Stimulated activated CD8-positive, alpha-beta memory T cell treated with anti-CD3 and anti-CD28 coated beads, Interleukin-2, amount 100 ng/mL, for 1 hour (primary cell): Measurements from ENCODE around the gene KREMEN2.
A peak's percentile ranks its signal among the peaks of the same experiment; 100 is the strongest.

ENCODE experiments used
- DNase-seq, 2 donors: peaks; one replicate each; pipeline ENCODE4 v3.0.0-alpha.2; 2020; ENCODE audit warnings: low read depth in 2 of 2

KREMEN2 gene

DNA sequence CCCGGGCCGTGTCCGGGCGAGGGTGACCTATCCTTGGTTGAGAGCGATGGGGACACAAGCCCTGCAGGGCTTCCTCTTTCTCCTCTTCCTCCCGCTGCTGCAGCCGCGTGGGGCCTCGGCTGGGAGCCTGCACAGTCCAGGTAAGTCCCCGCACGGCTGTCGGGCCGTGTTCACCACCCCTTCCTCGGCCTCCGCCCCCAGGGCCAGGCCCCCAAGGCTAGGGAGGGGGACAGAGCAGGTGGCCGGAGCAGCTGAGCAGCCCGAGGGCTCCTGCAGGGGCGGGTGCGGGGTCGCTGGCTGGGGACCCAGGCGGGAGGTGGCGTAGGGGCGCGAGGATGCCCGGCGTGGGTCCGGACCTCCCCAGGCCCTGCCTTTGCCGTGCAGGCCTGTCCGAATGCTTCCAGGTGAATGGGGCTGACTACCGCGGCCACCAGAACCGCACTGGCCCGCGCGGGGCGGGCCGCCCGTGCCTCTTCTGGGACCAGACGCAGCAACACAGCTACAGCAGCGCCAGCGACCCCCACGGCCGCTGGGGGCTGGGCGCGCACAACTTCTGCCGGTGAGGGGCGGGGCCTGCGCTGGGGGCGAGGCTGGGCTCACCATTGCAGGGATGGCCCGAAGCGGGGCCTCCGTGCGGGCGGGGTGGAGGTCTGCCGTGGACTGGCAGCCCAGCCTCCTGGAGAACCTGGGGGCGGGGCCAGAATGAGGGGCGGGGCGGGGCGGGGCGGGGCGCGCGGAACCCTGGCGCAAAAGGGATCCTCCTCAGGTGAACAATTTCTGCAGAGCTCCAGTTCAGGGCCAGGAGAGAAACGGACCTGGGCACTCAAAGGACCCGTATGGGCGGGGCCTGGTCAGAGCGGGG lies 631 bp downstream of the KREMEN2 start:
- no peak for DNase-seq

- no peak for DNase-seq
Observed at GRCh38 chr16:2966043-2966807, 2.1 kb downstream of the KREMEN2 start.

DNA sequence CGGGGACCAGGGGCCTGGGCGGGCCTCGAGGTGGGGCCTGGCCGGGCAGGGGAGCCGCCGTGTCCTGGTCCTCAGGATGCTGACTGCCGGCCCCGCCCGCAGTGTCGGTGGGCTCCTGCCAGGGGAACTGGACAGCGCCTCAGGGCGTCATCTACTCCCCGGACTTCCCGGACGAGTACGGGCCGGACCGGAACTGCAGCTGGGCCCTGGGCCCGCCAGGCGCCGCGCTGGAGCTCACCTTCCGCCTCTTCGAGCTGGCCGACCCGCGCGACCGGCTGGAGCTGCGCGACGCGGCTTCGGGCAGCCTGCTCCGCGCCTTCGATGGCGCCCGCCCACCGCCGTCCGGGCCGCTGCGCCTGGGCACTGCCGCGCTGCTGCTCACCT lies 2.7 kb downstream of the KREMEN2 start:
- DNase-seq, result no peak

GRCh38 chr16:2967211-2967631 lies 3.1 kb downstream of the KREMEN2 start:
- no peak for DNase-seq

DNA sequence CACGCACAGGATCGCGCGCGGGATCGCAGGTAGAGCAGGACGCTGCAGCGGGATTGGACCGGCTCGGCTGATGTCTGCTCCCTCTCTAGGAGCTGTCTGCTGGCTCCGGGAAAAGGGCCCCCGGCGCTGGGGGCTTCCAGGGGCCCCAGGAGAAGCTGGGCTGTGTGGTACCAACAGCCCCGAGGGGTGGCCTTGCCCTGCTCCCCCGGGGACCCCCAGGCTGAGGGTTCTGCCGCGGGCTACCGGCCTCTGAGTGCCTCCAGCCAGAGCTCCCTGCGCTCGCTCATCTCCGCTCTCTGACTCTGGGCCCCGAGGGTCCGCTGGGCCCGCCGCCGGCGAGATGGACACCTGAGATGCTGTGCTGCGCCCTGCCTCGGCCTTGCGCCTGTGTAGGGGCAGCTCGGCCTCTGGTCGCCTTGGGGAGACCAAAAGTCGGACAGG lies 3.7 kb downstream of the KREMEN2 start:
- DNase-seq, result no peak

GRCh38 chr16:2968368-2968737 lies 4.3 kb downstream of the KREMEN2 start:
- DNase-seq, result no peak

DNA sequence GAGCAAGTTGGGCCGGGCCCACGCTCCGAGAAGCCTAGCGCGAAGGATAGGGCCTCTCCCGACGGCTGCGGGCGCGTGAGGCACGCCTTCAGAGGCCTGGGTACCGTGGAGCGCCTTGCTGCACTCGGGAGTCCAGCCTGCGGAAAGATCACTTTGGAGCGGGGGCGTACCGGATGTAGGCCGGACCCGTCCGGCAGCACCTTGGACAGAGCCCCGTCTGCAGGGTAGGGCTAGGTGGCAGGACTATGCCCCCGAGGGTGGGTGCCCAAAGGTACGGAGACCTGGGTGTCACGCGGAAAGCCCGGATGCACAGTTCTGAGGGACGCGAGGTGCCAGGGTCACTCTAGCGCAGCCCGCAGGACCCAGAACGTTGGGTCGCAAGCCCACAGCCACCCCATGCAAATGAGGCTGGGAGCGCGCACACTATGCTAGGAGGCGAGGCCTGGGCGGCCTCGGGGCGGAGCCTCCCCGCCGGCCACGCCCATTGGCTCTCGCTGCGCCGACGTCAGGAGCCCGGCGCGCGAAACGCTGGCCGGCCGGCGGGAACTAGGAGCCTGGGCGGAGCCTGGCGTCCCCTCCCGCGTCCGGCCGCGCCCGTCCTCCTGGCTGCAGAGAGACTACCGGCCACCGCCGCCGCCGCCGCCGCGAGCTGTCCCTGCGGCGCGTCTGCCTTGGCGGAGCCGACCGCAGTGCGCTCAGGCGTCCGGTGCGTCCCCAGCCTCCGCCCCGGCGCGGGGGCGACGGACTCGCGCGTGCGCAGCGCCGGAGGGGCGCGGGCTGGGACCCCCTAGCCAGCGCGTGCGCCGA lies 4.9 kb downstream of the KREMEN2 start, which contains the start of gene PAQR4:
PAQR4 (plus strand) TSS at position 611 of the 807 bp plus-strand sequence. CDS start 327 bp downstream, outside the sequence.
- DNase-seq, result peak; percentile 43 to 53

DNA sequence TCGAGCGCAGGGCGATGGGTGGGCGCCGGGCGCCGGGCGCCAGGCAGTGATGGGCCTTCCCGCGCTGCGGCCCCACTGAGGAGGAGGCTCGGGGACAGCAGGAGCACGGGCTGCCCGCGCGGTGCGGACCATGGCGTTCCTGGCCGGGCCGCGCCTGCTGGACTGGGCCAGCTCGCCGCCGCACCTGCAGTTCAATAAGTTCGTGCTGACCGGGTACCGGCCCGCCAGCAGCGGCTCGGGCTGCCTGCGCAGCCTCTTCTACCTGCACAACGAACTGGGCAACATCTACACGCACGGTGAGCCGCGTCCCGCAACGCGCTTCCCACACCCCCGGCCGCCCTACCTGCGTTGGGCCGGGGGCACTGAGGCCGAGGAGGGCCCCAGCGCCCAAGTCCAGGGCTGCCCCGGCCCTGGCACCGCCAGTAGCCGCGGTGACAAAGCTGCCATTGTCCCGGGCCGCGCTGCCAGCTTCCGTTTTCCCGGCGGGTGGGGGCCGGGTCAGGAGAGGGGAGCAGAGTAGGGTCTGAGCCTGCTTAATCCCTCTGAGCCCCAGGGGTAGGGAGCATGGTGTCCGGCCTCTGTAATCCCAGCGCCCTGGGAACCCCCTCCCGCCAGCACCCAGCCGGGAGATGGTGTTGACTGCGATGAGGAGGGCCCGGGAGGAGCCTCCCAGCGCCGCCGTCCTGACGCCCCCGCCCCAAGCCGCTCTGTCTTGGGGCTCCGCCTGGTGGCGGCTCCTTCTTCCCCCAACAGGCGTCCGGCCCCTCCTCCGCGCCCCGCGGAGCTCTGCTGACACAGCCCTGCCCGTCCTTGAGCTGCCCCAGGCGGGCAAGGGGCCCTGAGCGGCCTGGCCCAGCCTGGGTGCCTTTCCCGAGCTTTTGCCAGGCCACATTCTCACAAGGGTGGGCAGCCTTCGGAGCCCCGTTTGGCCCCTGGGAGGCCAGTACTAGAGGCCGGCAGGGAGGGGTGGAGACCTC lies 5.8 kb downstream of the KREMEN2 start:
- peak in 1 of 2 donors; percentile 38 for DNase-seq

DNA sequence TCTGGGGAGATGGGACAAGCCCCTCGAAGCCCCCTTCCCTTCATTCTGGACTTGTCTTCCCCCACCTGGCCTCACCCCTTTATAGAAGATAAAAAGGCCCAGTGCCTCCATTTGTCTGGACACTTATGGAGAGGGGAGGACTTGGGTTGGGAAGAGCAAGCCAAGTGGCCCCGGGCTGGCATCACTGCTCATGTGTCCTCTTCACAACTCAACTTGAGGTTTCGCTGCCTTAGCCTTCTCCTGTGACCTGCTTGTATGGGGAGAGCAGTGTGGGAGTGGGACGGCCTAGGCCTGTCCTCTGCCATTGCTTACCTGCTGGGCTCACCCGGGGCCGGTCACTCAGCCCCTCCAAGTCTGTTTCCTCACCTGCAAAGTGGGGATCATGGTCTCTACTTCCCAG lies 6.5 kb downstream of the KREMEN2 start:
- DNase-seq, result no peak

DNA sequence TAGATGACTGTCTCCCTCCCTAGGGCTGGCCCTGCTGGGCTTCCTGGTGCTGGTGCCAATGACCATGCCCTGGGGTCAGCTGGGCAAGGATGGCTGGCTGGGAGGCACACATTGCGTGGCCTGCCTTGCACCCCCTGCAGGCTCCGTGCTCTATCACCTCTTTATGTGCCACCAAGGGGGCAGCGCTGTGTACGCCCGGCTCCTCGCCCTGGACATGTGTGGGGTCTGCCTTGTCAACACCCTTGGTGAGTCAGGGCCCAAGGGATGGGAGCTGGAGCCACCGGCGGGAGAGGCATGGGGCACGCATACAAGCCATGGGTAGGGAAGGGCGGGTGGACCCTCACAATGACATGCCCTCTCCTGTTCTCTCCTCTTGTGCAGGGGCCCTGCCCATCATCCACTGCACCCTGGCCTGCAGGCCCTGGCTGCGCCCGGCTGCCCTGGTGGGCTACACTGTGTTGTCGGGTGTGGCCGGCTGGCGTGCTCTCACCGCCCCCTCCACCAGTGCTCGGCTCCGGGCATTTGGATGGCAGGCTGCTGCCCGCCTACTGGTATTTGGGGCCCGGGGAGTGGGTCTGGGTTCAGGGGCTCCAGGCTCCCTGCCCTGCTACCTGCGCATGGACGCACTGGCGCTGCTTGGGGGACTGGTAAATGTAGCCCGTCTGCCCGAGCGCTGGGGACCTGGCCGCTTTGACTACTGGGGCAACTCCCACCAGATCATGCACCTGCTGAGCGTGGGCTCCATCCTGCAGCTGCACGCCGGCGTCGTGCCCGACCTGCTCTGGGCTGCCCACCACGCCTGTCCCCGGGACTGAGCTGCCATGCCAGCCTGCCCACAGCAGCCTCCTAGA lies 7.3 kb downstream of the KREMEN2 start:
- no peak for DNase-seq

DNA sequence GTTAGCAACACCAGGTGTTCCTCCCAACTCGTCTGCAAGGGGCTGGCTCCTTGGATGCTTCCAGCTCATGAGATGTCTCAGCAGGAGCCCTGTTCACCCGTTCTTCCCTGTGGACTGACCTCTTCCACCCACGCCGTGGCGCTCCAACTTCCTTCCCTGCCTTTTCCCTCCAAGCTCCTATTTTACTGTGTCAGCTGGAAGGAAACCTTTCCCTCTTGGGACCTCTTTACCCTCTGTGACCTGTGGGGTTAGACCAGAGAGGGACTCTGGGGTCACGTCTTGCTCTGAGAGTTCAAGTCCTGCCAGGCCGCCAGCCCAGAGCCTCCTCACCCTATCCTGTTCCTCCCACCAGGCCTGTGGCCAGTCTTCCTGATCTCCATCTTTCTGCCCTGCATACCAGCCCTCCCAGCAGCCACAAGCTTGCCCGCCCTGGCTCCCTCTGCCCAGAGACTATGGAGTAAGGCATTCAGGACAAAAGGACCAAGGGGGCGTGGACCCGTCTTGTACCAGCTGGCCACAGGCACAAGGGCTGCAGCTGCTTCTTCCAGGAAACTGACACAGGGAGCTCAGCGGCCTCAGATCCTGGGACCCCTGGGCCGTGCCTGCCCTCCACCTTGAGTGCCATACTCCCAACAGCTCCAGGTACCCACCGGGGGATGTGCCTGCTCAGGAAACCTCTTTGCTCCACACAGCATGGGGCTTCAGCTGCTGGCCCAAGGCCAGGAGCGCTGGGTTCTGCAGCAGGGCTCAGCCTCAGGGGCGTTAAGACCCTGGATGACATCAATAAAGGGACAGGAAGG lies 8.1 kb downstream of the KREMEN2 start:
- DNase-seq, result no peak

DNA sequence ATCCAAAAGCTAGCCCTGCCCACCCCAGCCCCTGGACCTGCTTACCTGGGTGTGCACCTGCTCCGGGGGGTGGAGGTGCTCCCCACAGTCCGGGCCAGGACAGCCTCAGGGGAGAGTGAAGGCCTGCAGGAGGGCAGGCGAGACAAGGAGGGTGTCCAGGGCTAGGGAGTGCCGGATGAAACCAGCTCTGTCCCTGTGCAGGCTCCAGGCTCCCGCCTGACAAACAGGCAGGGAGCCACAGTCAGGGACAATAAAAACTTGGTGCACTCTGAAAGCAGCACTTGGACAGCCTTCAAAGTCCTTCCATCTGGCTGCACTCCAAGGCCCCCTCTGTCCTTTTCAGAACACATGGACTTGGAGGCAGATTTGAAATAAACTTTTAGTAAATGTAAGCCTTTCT lies 9.0 kb downstream of the KREMEN2 start:
- DNase-seq, result no peak

- DNase-seq, result no peak
Observed at GRCh38 chr16:2973605-2974318, 9.7 kb downstream of the KREMEN2 start.

- no peak for DNase-seq
Observed at GRCh38 chr16:2974319-2975056, 10.4 kb downstream of the KREMEN2 start.

DNA sequence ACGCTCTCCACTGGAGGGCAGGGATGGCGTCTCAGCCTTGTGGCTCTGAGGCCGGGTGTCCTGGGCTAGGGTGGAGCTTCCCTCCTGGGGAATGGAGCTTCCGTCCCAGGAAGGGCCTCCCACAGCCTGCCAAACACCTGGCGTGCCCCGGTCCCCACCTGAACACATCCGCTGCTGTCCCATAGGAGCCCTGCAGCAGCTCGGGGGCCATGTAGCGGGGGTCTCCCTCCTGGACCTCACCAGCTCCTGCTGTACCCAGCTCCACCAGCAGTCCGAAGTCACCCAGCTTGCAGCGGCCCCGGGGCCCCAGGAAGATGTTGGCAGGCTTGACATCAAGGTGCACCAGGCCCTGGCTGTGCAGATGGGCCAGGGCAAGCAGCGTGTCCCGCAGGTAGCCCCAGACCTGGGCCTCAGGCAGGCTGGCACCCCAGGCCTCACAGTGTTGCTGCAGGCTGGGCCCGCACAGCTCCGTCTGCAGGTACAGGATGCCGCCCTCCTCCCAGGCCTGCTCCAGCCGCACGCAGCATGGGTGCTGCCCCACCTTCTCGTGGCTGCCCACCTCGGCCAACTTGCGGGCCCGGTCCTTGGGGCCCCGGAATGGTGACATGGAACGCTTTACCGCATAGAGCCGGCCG lies 11.2 kb downstream of the KREMEN2 start:
- no peak for DNase-seq

DNA sequence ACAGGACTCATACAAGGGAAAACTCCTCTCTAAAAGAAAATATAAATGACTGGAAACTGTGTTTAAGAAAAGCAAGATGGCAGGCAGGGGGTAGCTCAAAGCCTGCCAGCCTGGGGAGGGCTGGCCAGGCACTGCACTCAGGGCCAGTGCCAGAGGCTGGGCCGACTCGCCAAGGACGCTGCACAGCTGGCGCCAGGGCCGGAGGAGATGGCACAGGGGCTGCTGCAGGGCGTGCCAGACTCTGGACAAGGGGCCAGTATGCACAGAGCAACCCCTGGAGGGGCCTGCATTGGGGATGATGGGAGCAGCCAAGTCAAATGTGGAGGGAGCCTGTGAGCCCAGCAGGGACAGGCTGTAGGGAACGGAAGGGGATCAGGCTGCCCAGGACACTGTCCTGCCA lies 12.1 kb downstream of the KREMEN2 start:
- DNase-seq, result no peak

GRCh38 chr16:2976673-2977072 lies 12.6 kb downstream of the KREMEN2 start:
- DNase-seq, result no peak
